Measurements from ENCODE around the gene HSPA4. TPM values are rescaled to one million over a fixed set of nuclear protein-coding genes. Genes with fewer than 3 reads are reported as not detected.
A peak's percentile ranks its signal among the peaks of the same experiment; 100 is the strongest.
"Not testable (repeated sequence)": the region's sequence is repeated elsewhere in the genome, so short reads cannot be mapped to it uniquely, and the experiment has no call there.

HSPA4 gene
- polyA plus RNA-seq, 3 donors from 2014 or later = 17.3 to 51.3 (median 32.3) TPM

DNA sequence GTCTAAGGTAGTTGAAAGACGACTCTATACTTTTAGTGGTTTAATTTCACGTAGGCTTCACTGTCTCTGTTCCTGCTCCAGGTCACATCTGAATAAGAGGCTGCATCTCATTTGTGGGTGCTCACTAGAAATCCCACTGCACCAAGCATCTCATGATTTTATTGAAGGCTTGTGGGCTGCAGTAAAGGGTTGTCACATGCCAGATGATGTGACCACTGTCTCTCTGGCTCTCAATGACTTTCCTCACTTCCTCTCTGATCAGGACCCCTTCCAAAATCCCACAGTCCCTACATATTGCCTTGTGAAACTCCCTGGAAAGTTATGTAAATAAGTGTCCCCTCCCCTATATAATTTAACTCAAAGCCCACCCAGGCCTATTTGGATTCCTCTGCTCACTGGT is 16.6 kb upstream of the HSPA4 start:
- Mint-ChIP-seq H3K36me3 (no peaks in the 10 kb centered on the region), H3K27me3 (ENCODE audit: low read depth in 3 of 3) (peaks cover 2 to 6% (median 3%) of the 10 kb centered on the region in 3 donors), H3K27ac (no peak overlapping the region), H3K9me3 (no peaks in the 10 kb centered on the region), H3K4me1 (peaks cover 7 to 12% of the 10 kb centered on the region in 2 donors), H3K4me3 (no peak overlapping the region)
- no peak for DNase-seq

DNA sequence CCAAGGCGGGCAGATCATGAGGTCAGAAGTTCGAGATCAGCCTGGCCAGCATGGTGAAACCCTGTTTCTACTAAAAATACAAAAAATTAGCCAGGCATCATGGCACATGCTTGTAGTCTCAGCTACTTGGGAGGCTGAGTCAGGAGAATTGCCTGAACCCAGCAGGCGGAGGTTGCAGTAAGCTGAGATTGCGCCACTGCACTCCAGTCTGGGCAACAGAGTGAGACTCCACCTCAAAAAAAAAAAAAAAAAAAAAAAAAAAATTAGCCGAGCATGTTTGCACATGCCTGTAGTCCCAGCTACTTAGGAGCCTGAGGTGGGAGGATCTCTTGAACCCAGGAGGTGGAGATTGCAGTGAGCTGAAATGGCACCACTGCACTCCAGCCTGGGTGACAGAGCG is 15.1 kb upstream of the HSPA4 start:
- H3K36me3 Mint-ChIP-seq; H3K9me3 Mint-ChIP-seq; DNase-seq; H3K27ac Mint-ChIP-seq; H3K27me3 Mint-ChIP-seq (ENCODE audit: low read depth in 3 of 3); H3K4me3 Mint-ChIP-seq: not testable (repeated sequence)
- peaks cover 7 to 12% of the 10 kb centered on the region in 2 donors for H3K4me1 Mint-ChIP-seq

GRCh38 chr5:133041157-133041784 is 10.5 kb upstream of the HSPA4 start:
- no peak overlapping the region for H3K27ac Mint-ChIP-seq
- H3K9me3 Mint-ChIP-seq = no peaks in the 10 kb centered on the region
- H3K4me1 Mint-ChIP-seq = no peaks in the 10 kb centered on the region
- no peak for DNase-seq
- no peaks in the 10 kb centered on the region for H3K36me3 Mint-ChIP-seq
- peaks cover 0 to 7% (median 7%) of the 10 kb centered on the region in 3 donors for H3K27me3 Mint-ChIP-seq (ENCODE audit: low read depth in 3 of 3)
- no peak overlapping the region for H3K4me3 Mint-ChIP-seq

DNA sequence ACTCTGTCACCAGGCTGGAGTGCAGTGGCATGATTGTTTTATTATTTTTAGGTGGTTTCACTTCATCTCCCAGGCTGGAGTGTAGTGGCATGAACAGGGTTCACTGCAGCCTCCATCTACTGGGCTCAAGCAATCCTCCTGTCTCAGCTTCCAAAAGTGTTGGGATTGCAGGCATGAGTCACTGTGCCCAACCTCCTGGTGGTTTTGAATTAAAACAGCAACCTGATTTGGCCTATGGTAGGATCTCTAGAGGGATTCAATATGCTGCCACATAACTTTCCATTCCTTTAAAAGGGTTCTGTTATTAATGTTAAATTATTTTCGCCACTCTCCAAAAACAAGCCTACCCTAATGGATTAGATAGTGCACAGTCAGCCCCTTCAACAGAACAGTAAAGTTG is 9.9 kb upstream of the HSPA4 start:
- no peak overlapping the region for H3K27ac Mint-ChIP-seq
- DNase-seq = no peak
- peaks cover 0 to 10% (median 7%) of the 10 kb centered on the region in 3 donors for H3K27me3 Mint-ChIP-seq (ENCODE audit: low read depth in 3 of 3)
- no peak overlapping the region for H3K4me3 Mint-ChIP-seq
- H3K36me3 Mint-ChIP-seq = no peaks in the 10 kb centered on the region
- no peaks in the 10 kb centered on the region for H3K9me3 Mint-ChIP-seq
- no peaks in the 10 kb centered on the region for H3K4me1 Mint-ChIP-seq

GRCh38 chr5:133046560-133046959 is 5.3 kb upstream of the HSPA4 start:
- not testable (repeated sequence) for DNase-seq, H3K9me3 Mint-ChIP-seq, H3K27ac Mint-ChIP-seq, H3K4me3 Mint-ChIP-seq, H3K36me3 Mint-ChIP-seq
- Mint-ChIP-seq H3K4me1 (peaks cover 14 to 15% of the 10 kb centered on the region in 2 donors), H3K27me3 (ENCODE audit: low read depth in 3 of 3) (peaks cover 7 to 11% (median 9%) of the 10 kb centered on the region in 3 donors)

DNA sequence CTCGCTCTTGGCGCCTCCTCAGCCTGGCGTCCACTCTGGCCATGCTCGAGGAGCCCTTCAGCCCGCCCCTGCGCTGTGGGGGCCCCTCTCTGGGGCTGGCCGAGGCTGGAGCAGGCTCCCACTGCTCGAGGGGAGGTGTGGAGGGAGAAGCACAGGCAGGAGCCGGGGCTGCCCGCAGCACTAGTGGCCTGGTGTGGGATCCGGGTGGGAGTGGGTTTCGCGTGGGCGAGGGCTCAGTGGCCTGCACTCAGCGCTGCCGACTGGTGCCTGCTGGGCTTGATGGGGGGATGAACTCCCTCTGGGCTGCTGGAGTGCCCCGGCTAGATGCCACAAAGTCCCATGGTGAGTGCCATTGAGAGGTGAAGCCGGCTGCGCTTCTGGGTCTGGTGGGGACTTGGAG is 4.4 kb upstream of the HSPA4 start:
- no peak overlapping the region for H3K27ac Mint-ChIP-seq

DNA sequence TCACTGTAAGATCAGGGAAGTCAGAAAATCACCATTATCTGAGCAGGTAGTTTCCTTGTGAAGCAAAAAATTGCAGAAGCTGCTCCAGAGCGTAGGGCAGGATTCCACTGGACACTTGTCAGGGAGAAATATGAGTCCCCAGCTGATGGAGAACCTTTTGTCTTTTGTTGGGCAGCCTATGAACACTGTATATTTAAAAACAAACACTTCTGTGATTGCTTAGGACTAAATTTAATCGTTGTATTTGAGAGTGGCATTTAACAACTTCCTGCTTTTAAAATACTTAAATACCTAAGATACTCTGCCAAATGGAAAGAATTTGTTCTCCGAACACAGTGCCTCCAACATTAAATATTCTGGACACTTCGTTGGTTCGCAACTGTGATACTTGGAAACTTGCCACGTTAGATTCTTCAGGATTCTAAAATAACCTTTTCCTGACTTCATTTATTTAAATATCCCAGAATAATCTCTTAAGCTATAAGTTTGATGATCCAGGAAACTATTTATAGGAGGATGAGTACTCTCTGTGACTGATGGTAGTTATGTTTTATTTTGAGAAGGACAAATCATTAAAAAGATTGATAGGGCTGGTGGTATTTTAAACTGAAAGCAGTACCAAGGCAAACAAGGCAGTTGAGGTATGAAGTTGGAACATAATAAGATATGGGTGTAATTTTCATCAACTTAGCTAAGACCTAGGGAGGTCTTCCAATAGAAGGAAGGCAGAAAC is 2.7 kb upstream of the HSPA4 start:
- Mint-ChIP-seq H3K4me3 (peak overlapping the region in 4 of 5 donors; percentile 10 to 57 (median 26)), H3K27me3 (ENCODE audit: low read depth in 3 of 3) (peaks cover 7 to 19% (median 10%) of the 10 kb centered on the region in 3 donors), H3K9me3 (no peaks in the 10 kb centered on the region), H3K4me1 (peaks cover 35 to 36% of the 10 kb centered on the region in 2 donors), H3K27ac (peak overlapping the region in 5 of 6 donors; percentile 40 to 84 (median 58)), H3K36me3 (no peaks in the 10 kb centered on the region)
- DNase-seq = no peak

More for the DNA sequence above, 4.4 kb upstream of the HSPA4 start:
- no peak for DNase-seq
- Mint-ChIP-seq H3K27me3 (ENCODE audit: low read depth in 3 of 3) (peaks cover 7 to 14% (median 13%) of the 10 kb centered on the region in 3 donors), H3K9me3 (no peaks in the 10 kb centered on the region), H3K4me3 (no peak overlapping the region), H3K36me3 (no peaks in the 10 kb centered on the region), H3K4me1 (peaks cover 18 to 19% of the 10 kb centered on the region in 2 donors)

DNA sequence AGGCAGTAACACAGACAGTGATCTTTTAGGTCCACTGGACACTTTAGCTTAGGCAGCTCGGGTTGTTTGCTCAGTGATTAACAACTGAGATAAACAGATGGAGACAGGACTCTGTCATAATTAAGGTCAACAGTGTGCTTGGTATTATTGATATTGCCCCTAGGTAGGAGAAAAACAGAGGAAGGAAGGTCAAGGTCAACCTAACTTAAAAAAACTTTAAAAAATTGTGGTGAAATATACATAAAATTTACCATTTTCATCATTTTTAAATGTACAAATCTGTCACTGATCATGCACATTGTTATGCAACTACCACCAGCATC is 2.1 kb upstream of the HSPA4 start:
- Mint-ChIP-seq H3K9me3 (no peaks in the 10 kb centered on the region), H3K27ac (peak overlapping the region in 5 of 6 donors; percentile 40 to 84 (median 58)), H3K4me1 (peaks cover 41% of the 10 kb centered on the region in 2 donors), H3K4me3 (peak overlapping the region in 4 of 5 donors; percentile 10 to 57 (median 26)), H3K36me3 (no peaks in the 10 kb centered on the region), H3K27me3 (ENCODE audit: low read depth in 3 of 3) (peaks cover 7 to 19% (median 10%) of the 10 kb centered on the region in 3 donors)
- DNase-seq = no peak

GRCh38 chr5:133050521-133050920 is 1.3 kb upstream of the HSPA4 start:
- Mint-ChIP-seq H3K27ac (peak overlapping the region; percentile 99 to 100 (median 100)), H3K27me3 (ENCODE audit: low read depth in 3 of 3) (peaks cover 7 to 19% (median 10%) of the 10 kb centered on the region in 3 donors), H3K4me3 (peak overlapping the region; percentile 96 to 98 (median 97)), H3K36me3 (no peaks in the 10 kb centered on the region), H3K9me3 (no peaks in the 10 kb centered on the region), H3K4me1 (peaks cover 47 to 49% of the 10 kb centered on the region in 2 donors)
- no peak for DNase-seq

- no peaks in the 10 kb centered on the region for H3K36me3 Mint-ChIP-seq
- H3K4me1 Mint-ChIP-seq = peaks cover 50 to 55% of the 10 kb centered on the region in 2 donors
- H3K9me3 Mint-ChIP-seq = no peaks in the 10 kb centered on the region
- DNase-seq = no peak
- peak overlapping the region; percentile 96 to 98 (median 97) for H3K4me3 Mint-ChIP-seq
- peak overlapping the region; percentile 99 to 100 (median 100) for H3K27ac Mint-ChIP-seq
- peaks cover 7 to 19% (median 8%) of the 10 kb centered on the region in 3 donors for H3K27me3 Mint-ChIP-seq (ENCODE audit: low read depth in 3 of 3)
Measured at GRCh38 chr5:133051061-133051541, 712 bp upstream of the HSPA4 start.

DNA sequence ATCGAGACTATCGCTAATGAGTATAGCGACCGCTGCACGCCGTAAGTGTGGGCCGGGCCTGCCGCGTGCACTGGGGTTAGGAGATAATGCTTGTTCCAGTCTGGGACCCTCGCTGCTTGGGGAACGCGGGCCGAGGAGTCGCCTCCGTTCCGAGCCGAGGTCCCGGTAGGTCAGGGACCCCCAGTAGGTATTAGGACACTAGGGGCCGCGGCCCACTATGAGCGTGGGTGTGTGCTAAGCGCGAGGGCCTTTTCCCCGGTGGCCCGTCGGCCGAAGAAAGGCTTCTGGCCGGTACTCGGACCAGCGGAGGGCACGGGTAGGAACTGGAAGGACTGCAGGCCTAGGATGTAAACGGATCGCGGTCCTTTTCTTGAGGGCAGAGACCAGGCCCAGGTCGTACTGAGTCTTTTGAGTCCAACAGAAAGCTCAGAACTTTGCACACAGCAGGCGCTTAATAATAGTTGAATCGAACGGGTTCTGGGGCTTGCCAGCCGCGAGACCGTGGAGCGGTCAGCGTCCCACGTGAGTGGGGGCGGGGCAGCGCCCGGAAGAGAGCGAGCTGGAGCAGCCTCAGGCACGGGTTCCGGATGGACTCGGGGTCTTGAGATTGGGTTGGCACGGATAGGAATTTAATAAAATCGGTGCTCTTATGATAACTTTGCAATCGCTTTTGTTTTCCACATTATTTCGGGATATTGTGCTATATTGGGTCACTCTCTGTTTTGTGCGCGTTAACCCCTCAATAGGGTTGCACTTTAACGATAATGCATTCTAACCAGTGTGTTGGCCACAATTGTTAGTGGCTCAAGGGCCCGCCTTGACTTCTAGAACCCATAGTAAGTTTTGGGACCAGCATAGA is 733 bp downstream of the HSPA4 start:
- Mint-ChIP-seq H3K27me3 (ENCODE audit: low read depth in 3 of 3) (peaks cover 5 to 19% (median 7%) of the 10 kb centered on the region in 3 donors), H3K9me3 (no peaks in the 10 kb centered on the region), H3K4me3 (peak overlapping the region; percentile 96 to 98 (median 97)), H3K27ac (peak overlapping the region; percentile 99 to 100 (median 100)), H3K36me3 (no peaks in the 10 kb centered on the region), H3K4me1 (peaks cover 53 to 69% of the 10 kb centered on the region in 2 donors)
- DNase-seq = peak; percentile 52 to 59 (median 53)

DNA sequence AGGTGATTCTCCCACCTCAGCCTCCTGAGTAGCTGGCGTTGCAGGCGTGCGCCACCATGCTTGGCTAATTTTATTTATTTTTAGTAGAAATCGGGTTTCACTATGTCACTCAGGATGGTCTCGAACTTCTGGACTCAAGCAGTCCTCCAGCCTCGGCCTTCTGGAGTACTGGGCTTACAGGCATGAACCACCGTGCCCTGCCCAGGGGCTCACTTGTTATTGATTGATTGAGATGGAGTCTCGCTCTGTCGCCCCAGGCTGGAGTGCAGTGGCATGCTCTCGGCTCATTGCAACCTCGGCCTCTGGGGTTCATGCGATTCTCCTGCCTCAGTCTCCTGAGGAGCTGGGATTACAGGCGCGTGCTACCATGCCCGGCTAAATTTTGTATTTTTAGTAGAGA is 1.6 kb downstream of the HSPA4 start:
- Mint-ChIP-seq H3K9me3 (no peaks in the 10 kb centered on the region), H3K27me3 (ENCODE audit: low read depth in 3 of 3) (peaks cover 3 to 17% (median 7%) of the 10 kb centered on the region in 3 donors), H3K4me3 (peak overlapping the region; percentile 96 to 98 (median 97)), H3K27ac (peak overlapping the region in 3 of 6 donors; percentile 17 to 99 (median 99)), H3K4me1 (peaks cover 61 to 76% of the 10 kb centered on the region in 2 donors), H3K36me3 (no peaks in the 10 kb centered on the region)
- DNase-seq = no peak

DNA sequence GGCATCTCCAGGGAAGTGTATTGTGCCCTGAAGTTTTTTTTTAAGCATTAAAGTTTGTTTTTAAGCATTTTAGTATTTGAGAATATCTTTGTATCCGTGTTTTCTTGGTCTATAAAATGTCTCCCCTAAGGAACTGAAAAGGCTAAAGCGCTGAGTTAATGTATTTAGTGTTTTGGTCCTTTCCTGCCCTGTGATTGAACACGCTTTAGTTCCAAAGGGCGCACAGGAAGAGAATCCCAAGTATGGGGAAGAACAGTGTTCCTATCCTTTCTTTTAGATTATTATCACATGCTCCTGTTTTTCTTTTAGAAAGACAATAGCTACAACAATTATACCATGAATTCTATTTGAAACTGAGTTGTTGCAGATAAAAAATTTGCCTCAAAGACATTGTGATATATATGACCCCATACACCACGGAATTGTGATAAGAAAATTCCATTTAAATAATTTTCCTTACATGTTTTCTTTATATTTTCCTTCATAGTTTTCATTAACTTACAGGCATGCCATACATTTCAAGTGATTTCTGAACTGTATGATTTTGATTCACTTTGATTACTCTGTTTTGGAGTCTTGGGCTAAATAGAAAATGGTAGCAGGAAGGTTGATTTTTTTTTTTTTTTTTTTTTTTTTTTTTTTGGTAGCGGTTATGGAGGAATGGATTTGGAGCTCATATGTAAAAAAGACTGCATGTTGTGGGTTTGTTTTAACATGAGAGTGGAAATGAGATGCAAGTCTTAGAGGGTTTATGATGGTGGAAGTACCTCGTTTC is 3.1 kb downstream of the HSPA4 start:
- Mint-ChIP-seq H3K4me3 (peak overlapping the region; percentile 28 to 57 (median 44)), H3K27ac (peak overlapping the region in 5 of 6 donors; percentile 7 to 66 (median 55)), H3K36me3 (no peaks in the 10 kb centered on the region), H3K4me1 (peaks cover 65 to 82% of the 10 kb centered on the region in 2 donors), H3K9me3 (no peaks in the 10 kb centered on the region), H3K27me3 (ENCODE audit: low read depth in 3 of 3) (peaks cover 3 to 16% (median 7%) of the 10 kb centered on the region in 3 donors)
- no peak for DNase-seq
